B cell (primary cell): Measurements from ENCODE around the gene ITGAV. TPM values are rescaled to one million over a fixed set of nuclear protein-coding genes. Genes with fewer than 3 reads are reported as not detected.

Experiments used
- ATAC-seq: fragments of 200-7000 bp; cut with Tn5 transposase; one replicate; pipeline ENCODE4 v1.10.0; 2021; ENCODE audit warnings: low read depth, mild to moderate bottlenecking, moderate number of reproducible peaks, moderate library complexity
- CTCF ChIA-PET: fragments of 350-600 bp; sonication (Branson Sonifier 250); formaldehyde crosslinking; loops from one replicate; lab custom pipeline; 2021; ENCODE audit warnings: antibody characterized with exemption, inconsistent platforms; lab: Charles Lee
- POLR2A ChIA-PET: fragments of 350-600 bp; sonication (Branson Sonifier 250); formaldehyde crosslinking; loops from one replicate; lab custom pipeline; 2021; ENCODE audit warnings: antibody characterized with exemption; lab: Charles Lee
- DNase-seq: peaks from one replicate; pipeline ENCODE4 v3.0.0; 2013
- H2AFZ ChIP-seq: 2 replicates; pipeline ENCODE4 v1.6.1; 2012; ENCODE audit warnings: mild to moderate bottlenecking, low read depth, low read length; ENCODE audit not compliant: insufficient read depth, poor library complexity, severe bottlenecking
- H3K27ac ChIP-seq, 2 donors: 1 replicate in 1 of 2; 2 replicates in 1 of 2; pipeline ENCODE4 v1.5.1; 2012 to 2013; ENCODE audit warnings: low read length in 2 of 2, mild to moderate bottlenecking in 2 of 2, moderate library complexity in 1 of 2
- H3K27me3 ChIP-seq, 4 experiments: fragments of 200-600 bp in 1 of 4; sonication (generic) in 1 of 4; replicated peaks in 1 of 4; 1 replicate in 2 of 4; 2 replicates in 2 of 4; pipeline versions ENCODE4 v1.6.1 to v1.7.0; 2013 to 2016; ENCODE audit warnings: low read length in 3 of 4, mild to moderate bottlenecking in 2 of 4, mixed read lengths in 1 of 4, moderate library complexity in 1 of 4; ENCODE audit not compliant: insufficient read depth in 4 of 4, control insufficient read depth in 3 of 4; ENCODE audit errors: control extremely low read depth in 1 of 4
- H3K36me3 ChIP-seq, 2 experiments: replicated peaks in 1 of 2; 1 replicate in 1 of 2; 2 replicates in 1 of 2; pipeline versions ENCODE4 v1.6.1 to v1.7.1; 2013; ENCODE audit warnings: low read length in 1 of 2; ENCODE audit not compliant: insufficient read depth in 2 of 2, control insufficient read depth in 1 of 2; ENCODE audit errors: control extremely low read depth in 1 of 2, extremely low read depth in 1 of 2
- H3K4me1 ChIP-seq, 2 donors: fragments of 200-600 bp in 1 of 2; sonication (generic) in 1 of 2; 1 replicate in 1 of 2; 2 replicates in 1 of 2; pipeline versions ENCODE4 v1.5.1 to v1.6.1; 2013 to 2017; ENCODE audit warnings: low read length in 2 of 2; ENCODE audit not compliant: control insufficient read depth in 2 of 2, insufficient read depth in 2 of 2
- H3K4me2 ChIP-seq: replicated peaks from 2 replicates; pipeline ENCODE3; 2012; ENCODE audit warnings: mild to moderate bottlenecking, low read depth, low read length; ENCODE audit not compliant: poor library complexity, severe bottlenecking
- H3K4me3 ChIP-seq, 5 experiments: fragments of 200-600 bp in 1 of 5; sonication (generic) in 1 of 5; 1 replicate in 3 of 5; 2 replicates in 2 of 5; pipeline versions ENCODE4 v1.5.1 to v1.7.0; 2011 to 2016; ENCODE audit warnings: low read length in 4 of 5, mild to moderate bottlenecking in 4 of 5, low read depth in 2 of 5, control low read depth in 1 of 5, moderate library complexity in 1 of 5; ENCODE audit not compliant: insufficient read depth in 1 of 5; ENCODE audit errors: control extremely low read depth in 1 of 5, extremely low read depth in 1 of 5
- H3K79me2 ChIP-seq: fragments of 200-600 bp; sonication (generic); one replicate; pipeline ENCODE4 v1.6.0; 2016; ENCODE audit warnings: low read length; ENCODE audit not compliant: control insufficient read depth, insufficient read depth
- H3K9ac ChIP-seq: fragments of 200-600 bp; sonication (generic); 2 replicates; pipeline ENCODE4 v1.6.1; 2017; ENCODE audit warnings: mild to moderate bottlenecking, low read length, moderate library complexity
- H3K9me3 ChIP-seq, 3 donors: one replicate each; pipeline versions ENCODE4 v1.6.1 to v1.7.1; 2013; ENCODE audit warnings: low read length in 2 of 3; ENCODE audit not compliant: control insufficient read depth in 2 of 3, insufficient read depth in 1 of 3; ENCODE audit errors: control extremely low read depth in 1 of 3
- H4K20me1 ChIP-seq: 2 replicates; pipeline ENCODE4 v1.6.0; 2012; ENCODE audit warnings: mild to moderate bottlenecking, low read length; ENCODE audit not compliant: insufficient read depth, control insufficient read depth, poor library complexity, severe bottlenecking
- H3K27ac Mint-ChIP-seq: one replicate; pipeline ENCODE4 v1.8.0; 2021; ENCODE audit warnings: mixed read lengths
- H3K27me3 Mint-ChIP-seq: one replicate; pipeline ENCODE4 v1.8.0; 2021; ENCODE audit warnings: mixed read lengths
- H3K4me1 Mint-ChIP-seq: one replicate; pipeline ENCODE4 v1.8.0; 2021; ENCODE audit warnings: mixed read lengths
- H3K4me3 Mint-ChIP-seq: one replicate; pipeline ENCODE4 v1.8.0; 2021; ENCODE audit warnings: mixed read lengths
- H3K9me3 Mint-ChIP-seq: one replicate; pipeline ENCODE4 v1.8.0; 2022; ENCODE audit warnings: mixed read lengths; ENCODE audit not compliant: insufficient read depth
- EZH2 ChIP-seq: IDR thresholded peaks from 2 replicates; pipeline ENCODE4 v1.6.1; 2012; ENCODE audit warnings: borderline replicate concordance, low read depth, mild to moderate bottlenecking, moderate library complexity, low read length; ENCODE audit not compliant: insufficient read depth, poor library complexity, severe bottlenecking
- WGBS: methylation state at CpG from one replicate; pipeline ENCODE4 v1.1.5; 2013; ENCODE audit warnings: missing lambda C conversion rate; ENCODE audit not compliant: insufficient coverage; 5-methylcytosine and 5-hydroxymethylcytosine counted together
- intact Hi-C: fragments of 100-400 bp; cut with micrococcal nuclease; formaldehyde crosslinking; loops from one replicate; pipeline ENCODE4 v1.10.0; 2022
- polyA plus RNA-seq: library from polyadenylated mRNA; depleted of rRNA; stranded (reverse); fragments of >200 nt; gene quantifications from 2 replicates; pipeline ENCODE4 v1.2.3, GENCODE V29; 2012
- total RNA-seq, 2 donors: library from RNA; stranded (reverse); fragments of 120-200 nt in 1 of 2; gene quantifications; 1 replicate in 1 of 2; 2 replicates in 1 of 2; pipeline versions ENCODE4 v1.2.3 to v1.2.4, GENCODE V29; 2013 to 2022
- TF ChIP-seq, protein P1 (sequence below): fragments of 200-600 bp; IDR thresholded peaks from one replicate; pipeline ENCODE4 v1.8.0; 2022; ENCODE audit warnings: antibody characterized with exemption, mild to moderate bottlenecking

The ITGAV gene
- total and polyA plus RNA-seq, 2 donors (not counting 1 experiment from before 2014, with no cell fraction given): 0.58 to 3.6 TPM

DNA sequence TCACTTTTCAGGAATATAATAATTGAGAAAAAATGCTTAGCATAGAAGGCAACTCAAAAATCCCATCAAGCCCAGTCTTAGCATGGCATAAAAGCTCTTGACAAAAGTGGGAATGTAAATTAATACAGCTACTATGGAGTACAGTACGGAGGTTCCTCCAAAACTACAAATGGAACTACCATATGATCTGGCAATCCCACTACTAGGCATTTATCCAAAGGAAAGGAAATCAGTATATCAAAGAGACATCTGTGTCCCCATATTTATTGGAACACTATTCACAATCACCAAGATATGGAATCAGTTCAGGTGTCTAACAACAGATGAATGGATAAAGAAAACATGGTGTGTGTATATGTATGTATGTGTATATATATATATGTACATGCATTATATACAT is 28.8 kb downstream of the ITGAV start:
- no peak overlapping the region for H3K4me3 Mint-ChIP-seq
- no peaks in the 10 kb centered on the region for H3K4me1 Mint-ChIP-seq
- WGBS: no CpG with 5 or more reads among the region's 1 CpG
- Histone ChIP-seq H3K9me3 (no peaks in the 10 kb centered on the region), H3K4me1 (no peaks in the 10 kb centered on the region), H3K79me2 (no peaks in the 10 kb centered on the region), H3K36me3 (peaks cover 0 to 2% of the 10 kb centered on the region in 2 experiments), H2AFZ (no peak overlapping the region), H3K27me3 (no peaks in the 10 kb centered on the region), H3K9ac (no peak overlapping the region), H3K4me3 (no peak overlapping the region), H3K27ac (no peak overlapping the region), H4K20me1 (no peaks in the 10 kb centered on the region), H3K4me2 (no peak overlapping the region)
- H3K27me3 Mint-ChIP-seq: no peaks in the 10 kb centered on the region
- ChIA-PET CTCF (no interaction called here), POLR2A (no interaction called here)
- intact Hi-C loops: no loop called here
- DNase-seq (no peak), ATAC-seq (no peak)
- H3K27ac Mint-ChIP-seq: no peak overlapping the region
- TF ChIP-seq, protein P1, sequence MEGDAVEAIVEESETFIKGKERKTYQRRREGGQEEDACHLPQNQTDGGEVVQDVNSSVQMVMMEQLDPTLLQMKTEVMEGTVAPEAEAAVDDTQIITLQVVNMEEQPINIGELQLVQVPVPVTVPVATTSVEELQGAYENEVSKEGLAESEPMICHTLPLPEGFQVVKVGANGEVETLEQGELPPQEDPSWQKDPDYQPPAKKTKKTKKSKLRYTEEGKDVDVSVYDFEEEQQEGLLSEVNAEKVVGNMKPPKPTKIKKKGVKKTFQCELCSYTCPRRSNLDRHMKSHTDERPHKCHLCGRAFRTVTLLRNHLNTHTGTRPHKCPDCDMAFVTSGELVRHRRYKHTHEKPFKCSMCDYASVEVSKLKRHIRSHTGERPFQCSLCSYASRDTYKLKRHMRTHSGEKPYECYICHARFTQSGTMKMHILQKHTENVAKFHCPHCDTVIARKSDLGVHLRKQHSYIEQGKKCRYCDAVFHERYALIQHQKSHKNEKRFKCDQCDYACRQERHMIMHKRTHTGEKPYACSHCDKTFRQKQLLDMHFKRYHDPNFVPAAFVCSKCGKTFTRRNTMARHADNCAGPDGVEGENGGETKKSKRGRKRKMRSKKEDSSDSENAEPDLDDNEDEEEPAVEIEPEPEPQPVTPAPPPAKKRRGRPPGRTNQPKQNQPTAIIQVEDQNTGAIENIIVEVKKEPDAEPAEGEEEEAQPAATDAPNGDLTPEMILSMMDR: no peak
- no peaks in the 10 kb centered on the region for H3K9me3 Mint-ChIP-seq

- H3K9me3 Mint-ChIP-seq: no peaks in the 10 kb centered on the region
Measured at GRCh38 chr2:186623084-186623483, 33.2 kb downstream of the ITGAV start.

More at GRCh38 chr2:186623084-186623483, 33.2 kb downstream of the ITGAV start:
- no peak overlapping the region for H3K27ac Mint-ChIP-seq
- Histone ChIP-seq H4K20me1 (no peaks in the 10 kb centered on the region), H3K4me1 (no peaks in the 10 kb centered on the region), H3K9me3 (no peaks in the 10 kb centered on the region), H3K9ac (no peak overlapping the region), H3K36me3 (peaks cover 0 to 2% of the 10 kb centered on the region in 2 experiments), H2AFZ (no peak overlapping the region), H3K4me3 (no peak overlapping the region), H3K79me2 (no peaks in the 10 kb centered on the region), H3K4me2 (no peak overlapping the region), H3K27me3 (no peaks in the 10 kb centered on the region), H3K27ac (no peak overlapping the region)
- ATAC-seq (no peak), DNase-seq (no peak)
- CTCF ChIA-PET: no interaction called here
- H3K4me3 Mint-ChIP-seq: no peak overlapping the region
- no peaks in the 10 kb centered on the region for H3K4me1 Mint-ChIP-seq
- WGBS: no CpG with 5 or more reads among the region's 2 CpGs
- H3K27me3 Mint-ChIP-seq: no peaks in the 10 kb centered on the region
- POLR2A ChIA-PET: no interaction called here
- no peak for TF ChIP-seq EZH2
- TF ChIP-seq, protein P1: no peak
- intact Hi-C loops: no loop called here
